ENCODE measurements around the gene IFI27L1. TPM values are rescaled to one million over a fixed set of nuclear protein-coding genes. Genes with fewer than 3 reads are reported as not detected.

IFI27L1 gene
- total RNA-seq, 1 donor: 9.8 TPM

- H3K27ac ChIP-seq (ENCODE audit: low read depth, low read length): peak overlapping the region; percentile 89
- H3K4me2 ChIP-seq (ENCODE audit: insufficient read depth, low read length): peak overlapping the region; percentile 60
- no peak for TF ChIP-seq CTCF (IDR thresholded peaks at IDR 0.05; ENCODE audit: extremely low read depth, low read depth, low read length)
- no peaks in the 10 kb centered on the region for H3K79me2 ChIP-seq (ENCODE audit: insufficient read depth, low read length)
- H2AFZ ChIP-seq (ENCODE audit: low read length): peak overlapping the region; percentile 50
- H3K9me3 ChIP-seq (ENCODE audit: low read depth, low read length): peaks cover 5% of the 10 kb centered on the region
- DNase-seq (ENCODE audit: insufficient read length, low spot score, missing footprints): no peak
- H4K20me1 ChIP-seq (ENCODE audit: insufficient read depth, low read length): no peaks in the 10 kb centered on the region
- H3K4me3 ChIP-seq (ENCODE audit: insufficient read depth, low read length): peak overlapping the region; percentile 17
- peaks cover 20% of the 10 kb centered on the region for H3K4me1 ChIP-seq (ENCODE audit: insufficient read depth, low read length)
- H3K27me3 ChIP-seq (ENCODE audit: insufficient read depth, low read length): peaks cover 10% of the 10 kb centered on the region
- H3K36me3 ChIP-seq (ENCODE audit: insufficient read depth, low read length): peaks cover under 1% of the 10 kb centered on the region
Measured at GRCh38 chr14:94121485-94121884, 40.4 kb downstream of the IFI27L1 start.

GRCh38 chr14:94122438-94122837 lies 41.3 kb downstream of the IFI27L1 start:
- no peak for TF ChIP-seq CTCF (IDR thresholded peaks at IDR 0.05; ENCODE audit: extremely low read depth, low read depth, low read length)
- H3K4me2 ChIP-seq (ENCODE audit: insufficient read depth, low read length): no peak overlapping the region
- H3K27ac ChIP-seq (ENCODE audit: low read depth, low read length): no peak overlapping the region
- H3K9me3 ChIP-seq (ENCODE audit: low read depth, low read length): peaks cover 5% of the 10 kb centered on the region
- H3K4me3 ChIP-seq (ENCODE audit: insufficient read depth, low read length): no peak overlapping the region
- H2AFZ ChIP-seq (ENCODE audit: low read length): no peak overlapping the region
- peaks cover 5% of the 10 kb centered on the region for H3K36me3 ChIP-seq (ENCODE audit: insufficient read depth, low read length)
- H3K79me2 ChIP-seq (ENCODE audit: insufficient read depth, low read length): no peaks in the 10 kb centered on the region
- peaks cover 20% of the 10 kb centered on the region for H3K4me1 ChIP-seq (ENCODE audit: insufficient read depth, low read length)
- H4K20me1 ChIP-seq (ENCODE audit: insufficient read depth, low read length): no peaks in the 10 kb centered on the region
- H3K27me3 ChIP-seq (ENCODE audit: insufficient read depth, low read length): peaks cover 6% of the 10 kb centered on the region
- no peak for DNase-seq (ENCODE audit: insufficient read length, low spot score, missing footprints)

- H2AFZ ChIP-seq (ENCODE audit: low read length): no peak overlapping the region
- H3K4me2 ChIP-seq (ENCODE audit: insufficient read depth, low read length): no peak overlapping the region
- TF ChIP-seq CTCF (IDR thresholded peaks at IDR 0.05; ENCODE audit: extremely low read depth, low read depth, low read length): no peak
- H3K4me1 ChIP-seq (ENCODE audit: insufficient read depth, low read length): peaks cover 21% of the 10 kb centered on the region
- H3K79me2 ChIP-seq (ENCODE audit: insufficient read depth, low read length): peaks cover 1% of the 10 kb centered on the region
- H3K4me3 ChIP-seq (ENCODE audit: insufficient read depth, low read length): no peak overlapping the region
- DNase-seq (ENCODE audit: insufficient read length, low spot score, missing footprints): no peak
- H4K20me1 ChIP-seq (ENCODE audit: insufficient read depth, low read length): no peaks in the 10 kb centered on the region
- no peaks in the 10 kb centered on the region for H3K27me3 ChIP-seq (ENCODE audit: insufficient read depth, low read length)
- H3K36me3 ChIP-seq (ENCODE audit: insufficient read depth, low read length): peaks cover 5% of the 10 kb centered on the region
- H3K9me3 ChIP-seq (ENCODE audit: low read depth, low read length): peaks cover 5% of the 10 kb centered on the region
- H3K27ac ChIP-seq (ENCODE audit: low read depth, low read length): no peak overlapping the region
Measured at GRCh38 chr14:94123296-94123695, 42.2 kb downstream of the IFI27L1 start.

DNA sequence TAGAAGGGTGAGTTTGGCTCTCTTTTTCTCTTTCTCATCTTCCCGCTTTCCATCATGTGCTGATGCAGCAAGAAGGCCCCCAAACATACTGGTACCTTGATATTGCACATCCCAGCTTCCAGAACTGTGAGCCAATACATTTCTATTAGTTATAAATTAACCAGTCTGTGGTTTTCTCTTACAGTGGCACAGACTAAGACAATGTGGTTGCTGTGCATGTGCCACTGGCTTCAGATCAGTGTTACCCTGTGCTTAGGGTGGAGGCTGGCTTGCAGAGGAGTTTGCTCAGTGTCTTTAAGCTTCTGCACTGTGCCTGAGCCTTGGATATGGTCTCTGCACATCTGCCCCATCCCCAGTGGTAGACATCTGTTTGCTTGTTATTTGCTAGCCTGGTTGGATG lies 42.8 kb downstream of the IFI27L1 start:
- peaks cover 5% of the 10 kb centered on the region for H3K9me3 ChIP-seq (ENCODE audit: low read depth, low read length)
- no peaks in the 10 kb centered on the region for H3K27me3 ChIP-seq (ENCODE audit: insufficient read depth, low read length)
- no peak overlapping the region for H2AFZ ChIP-seq (ENCODE audit: low read length)
- H3K79me2 ChIP-seq (ENCODE audit: insufficient read depth, low read length): peaks cover 7% of the 10 kb centered on the region
- no peak overlapping the region for H3K27ac ChIP-seq (ENCODE audit: low read depth, low read length)
- DNase-seq (ENCODE audit: insufficient read length, low spot score, missing footprints): no peak
- no peak overlapping the region for H3K4me2 ChIP-seq (ENCODE audit: insufficient read depth, low read length)
- H3K4me1 ChIP-seq (ENCODE audit: insufficient read depth, low read length): peaks cover 27% of the 10 kb centered on the region
- no peak for TF ChIP-seq CTCF (IDR thresholded peaks at IDR 0.05; ENCODE audit: extremely low read depth, low read depth, low read length)
- H3K36me3 ChIP-seq (ENCODE audit: insufficient read depth, low read length): peaks cover 5% of the 10 kb centered on the region
- H3K4me3 ChIP-seq (ENCODE audit: insufficient read depth, low read length): no peak overlapping the region
- H4K20me1 ChIP-seq (ENCODE audit: insufficient read depth, low read length): no peaks in the 10 kb centered on the region
